Thyroid gland (tissue), 4 donors: ENCODE data around the gene CLSTN1.

Source experiments
- CTCF ChIP-seq, 6 experiments: fragments of 200-600 bp in 3 of 6; fragments of 450-650 bp in 3 of 6; sonication (generic) in 3 of 6; IDR thresholded peaks; one replicate each; pipeline ENCODE4 v1.5.1; 2016 to 2019; ENCODE audit warnings: antibody characterized with exemption in 6 of 6, mild to moderate bottlenecking in 2 of 6, inconsistent platforms in 1 of 6, moderate library complexity in 1 of 6
- POLR2A ChIP-seq, 2 donors: fragments of 450-650 bp; IDR thresholded peaks; one replicate each; pipeline ENCODE4 v1.6.1; 2017; ENCODE audit warnings: antibody characterized with exemption in 2 of 2, mild to moderate bottlenecking in 2 of 2, moderate library complexity in 1 of 2

- TF ChIP-seq CTCF (IDR thresholded peaks at IDR 0.05) (no peak), POLR2A (IDR thresholded peaks at IDR 0.05) (no peak)
Observed at GRCh38 chr1:9767964-9768668, 55.6 kb downstream of the CLSTN1 start.
